Measurements from ENCODE around the gene LTBP1.
"Not testable (repeated sequence)": the region's sequence is repeated elsewhere in the genome, so short reads cannot be mapped to it uniquely, and the experiment has no call there.

The LTBP1 gene

DNA sequence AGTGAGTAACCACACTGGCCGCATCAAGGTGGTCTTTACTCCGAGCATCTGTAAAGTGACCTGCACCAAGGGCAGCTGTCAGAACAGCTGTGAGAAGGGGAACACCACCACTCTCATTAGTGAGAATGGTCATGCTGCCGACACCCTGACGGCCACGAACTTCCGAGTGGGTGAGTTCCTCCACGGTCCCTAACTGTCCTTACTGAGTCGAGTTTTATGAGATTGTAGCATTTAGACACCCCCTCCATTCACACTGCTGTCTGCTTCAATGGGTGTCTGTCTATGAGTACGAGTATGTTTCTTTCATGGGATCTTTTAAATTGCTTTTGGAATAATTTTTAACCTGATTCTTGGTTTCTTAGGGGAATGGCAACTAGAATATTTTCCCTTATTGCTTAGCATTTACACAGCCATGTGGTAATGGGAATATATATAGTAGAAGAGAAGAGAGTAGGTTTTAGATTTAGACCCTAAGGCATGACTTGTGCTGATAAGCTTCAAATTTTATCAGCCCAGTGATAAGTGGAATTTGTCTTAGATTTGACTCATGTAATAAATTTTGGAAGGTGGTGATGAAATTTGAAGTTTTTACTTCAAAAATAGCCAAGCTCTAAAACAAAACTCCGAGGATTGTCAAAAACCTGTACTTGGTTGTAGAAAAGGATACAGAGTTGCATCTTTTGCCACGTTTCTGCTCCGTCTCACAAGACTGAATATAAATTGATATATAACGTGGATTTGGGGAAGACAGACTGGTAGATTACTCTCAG, 188.2 kb downstream of the LTBP1 start:
- DNase-seq (ENCODE audit: low read depth in 1 of 2, low spot score in 1 of 2), result no peak

DNA sequence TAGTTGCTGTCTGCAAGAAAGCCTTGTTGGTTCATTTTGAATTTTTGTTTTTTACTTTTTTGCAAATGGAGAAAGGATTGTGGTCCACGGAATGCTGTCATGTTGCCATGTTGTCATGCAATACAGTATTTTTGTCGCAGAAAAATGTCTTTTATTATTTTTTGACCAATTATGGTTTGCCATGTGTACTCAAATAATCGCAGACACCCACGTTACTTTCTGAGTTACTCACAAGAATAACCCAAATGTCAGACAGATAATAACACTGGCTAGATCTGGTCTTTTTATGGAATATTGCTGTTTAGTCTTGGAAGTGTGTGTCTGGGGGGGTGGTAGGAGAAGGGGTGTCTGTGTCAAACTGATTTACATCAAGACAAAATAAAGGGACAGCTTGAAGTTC, 188.9 kb downstream of the LTBP1 start:
- no peak for DNase-seq (ENCODE audit: low read depth in 1 of 2, low spot score in 1 of 2)

DNA sequence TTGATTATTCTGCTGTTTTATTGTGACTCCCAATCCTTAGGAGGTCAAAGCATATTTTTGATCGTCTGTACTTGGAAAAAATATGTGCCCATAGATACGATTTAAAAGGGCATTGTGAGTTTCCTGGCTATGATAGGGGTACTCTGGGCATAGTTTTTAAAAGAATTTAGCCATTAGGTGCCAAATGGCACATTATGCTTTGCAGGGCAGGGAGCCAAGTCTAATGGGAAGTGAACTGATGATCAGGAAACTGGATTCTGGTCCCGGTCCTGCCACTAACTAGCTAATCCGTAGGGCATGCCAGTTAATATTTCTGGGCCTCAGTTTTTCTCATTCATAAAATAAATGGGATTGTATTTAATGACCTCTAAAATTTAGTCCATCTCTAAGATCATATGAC, 189.3 kb downstream of the LTBP1 start:
- DNase-seq (ENCODE audit: low read depth in 1 of 2, low spot score in 1 of 2), result no peak

DNA sequence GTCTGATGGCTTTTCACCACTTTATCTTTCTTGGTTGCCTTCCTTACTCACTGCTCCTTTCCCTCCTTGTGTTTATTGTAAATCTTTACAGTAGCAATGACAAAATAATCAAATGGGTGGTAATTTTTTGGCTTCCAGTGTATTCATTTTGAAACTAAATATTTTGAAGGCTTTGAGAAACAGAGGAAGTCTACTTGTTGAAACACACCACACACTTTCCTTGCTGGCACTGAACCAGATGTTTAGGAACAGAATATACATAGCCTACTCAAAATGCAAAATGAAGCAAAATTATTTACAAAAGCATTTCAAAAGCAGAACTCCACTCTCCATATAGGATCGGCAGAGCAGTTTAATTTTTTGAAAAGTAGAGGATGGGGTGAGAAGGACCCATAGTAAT, 189.8 kb downstream of the LTBP1 start:
- no peak for DNase-seq (ENCODE audit: low read depth in 1 of 2, low spot score in 1 of 2)

DNA sequence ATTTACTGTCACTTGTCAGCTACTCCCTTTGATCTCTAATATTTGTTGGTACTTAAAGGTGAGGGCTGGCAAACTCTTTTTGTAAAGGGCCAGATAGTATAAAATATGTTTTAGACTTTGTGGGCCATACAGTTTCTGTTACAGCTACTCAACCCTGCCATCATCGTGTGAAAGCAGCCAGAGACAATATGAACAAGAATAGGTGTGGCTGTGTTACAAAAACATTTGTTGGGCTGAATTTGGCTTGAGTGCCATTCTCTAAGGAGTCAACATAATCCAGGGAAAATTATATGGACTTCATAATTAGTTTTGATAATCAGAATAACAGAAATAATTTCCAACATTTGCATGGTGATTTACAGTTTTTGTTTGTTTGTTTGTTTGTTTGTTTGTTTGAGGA, 190.6 kb downstream of the LTBP1 start:
- DNase-seq (ENCODE audit: low read depth in 1 of 2, low spot score in 1 of 2), result no peak

DNA sequence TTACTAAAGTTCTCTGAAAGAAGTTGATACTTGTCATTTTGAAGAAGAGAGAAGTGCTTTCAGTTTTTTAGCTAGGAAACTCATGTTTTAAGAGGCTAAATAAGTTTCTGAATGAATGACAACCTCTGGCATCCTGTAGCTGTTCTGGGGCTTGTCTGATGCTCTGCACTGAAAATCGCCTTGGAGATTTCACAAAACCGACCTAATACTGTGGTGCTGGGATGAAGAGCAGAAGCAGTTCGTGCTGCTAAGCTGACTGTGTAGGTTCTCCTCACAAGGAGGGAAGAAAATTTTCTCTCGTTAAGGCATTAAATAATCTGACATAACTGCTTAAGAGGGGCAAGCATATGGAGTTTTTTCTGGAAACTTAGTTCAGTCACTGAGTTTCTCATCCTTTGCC, 193.2 kb downstream of the LTBP1 start:
- no peak for DNase-seq (ENCODE audit: low read depth in 1 of 2, low spot score in 1 of 2)

DNA sequence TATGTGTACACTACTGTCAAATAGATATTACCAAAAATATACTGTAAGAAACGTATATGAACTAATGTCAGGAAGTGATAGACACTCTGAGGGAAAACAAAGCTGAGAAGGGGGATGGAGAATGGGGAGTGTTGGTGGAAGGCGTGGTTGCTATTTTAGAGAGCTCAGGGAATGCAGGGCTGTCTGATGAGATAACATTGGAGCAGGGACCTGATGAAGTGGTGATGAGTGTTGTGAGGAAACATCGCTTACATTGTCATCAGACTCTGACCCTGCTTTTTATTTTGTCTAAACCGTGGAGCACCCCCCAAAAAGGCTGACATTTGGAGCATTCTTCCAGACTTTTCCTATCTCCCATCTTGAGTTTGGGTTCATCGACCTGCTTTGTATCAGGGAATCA, 194.7 kb downstream of the LTBP1 start:
- no peak for DNase-seq (ENCODE audit: low read depth in 1 of 2, low spot score in 1 of 2)

DNA sequence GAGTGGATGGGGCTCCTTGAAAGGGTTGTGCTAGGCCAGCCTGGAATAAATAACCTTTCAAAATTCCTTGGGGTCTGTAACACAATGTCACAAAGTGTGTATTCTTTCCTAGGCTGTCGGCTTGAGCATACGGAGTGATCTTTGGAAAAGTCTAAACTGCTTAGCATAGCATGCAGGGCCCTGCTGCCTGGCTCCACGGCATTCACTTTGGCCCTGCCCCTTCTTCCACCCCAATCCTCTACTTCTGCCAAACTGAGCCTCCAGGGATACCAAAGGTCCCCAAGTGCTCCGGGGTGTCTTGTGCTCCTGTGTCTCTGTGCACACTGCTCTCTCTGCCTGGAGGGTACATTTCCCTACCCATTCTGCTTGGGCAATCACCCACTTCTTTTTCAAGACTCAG, 196.1 kb downstream of the LTBP1 start:
- no peak for DNase-seq (ENCODE audit: low read depth in 1 of 2, low spot score in 1 of 2)

DNA sequence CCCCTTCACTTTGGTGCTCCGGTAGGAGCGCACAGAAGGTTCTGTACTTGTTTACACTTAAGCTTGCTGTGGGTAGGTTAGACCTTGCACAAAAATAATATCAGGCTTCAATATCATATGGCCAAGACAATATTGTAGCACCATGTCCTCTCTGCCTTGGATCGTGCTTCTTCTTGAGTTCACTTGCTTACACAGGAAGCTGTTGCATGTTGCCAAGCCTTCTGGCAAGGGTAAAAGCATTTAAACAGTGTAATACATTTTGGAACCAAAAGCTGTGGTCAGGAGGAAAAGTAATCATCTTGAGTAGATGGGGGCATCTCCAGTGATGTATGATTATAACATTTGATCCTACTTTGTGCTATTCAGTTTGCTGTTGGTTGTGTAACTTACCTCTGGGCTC, 197.5 kb downstream of the LTBP1 start:
- no peak for DNase-seq (ENCODE audit: low read depth in 1 of 2, low spot score in 1 of 2)

DNA sequence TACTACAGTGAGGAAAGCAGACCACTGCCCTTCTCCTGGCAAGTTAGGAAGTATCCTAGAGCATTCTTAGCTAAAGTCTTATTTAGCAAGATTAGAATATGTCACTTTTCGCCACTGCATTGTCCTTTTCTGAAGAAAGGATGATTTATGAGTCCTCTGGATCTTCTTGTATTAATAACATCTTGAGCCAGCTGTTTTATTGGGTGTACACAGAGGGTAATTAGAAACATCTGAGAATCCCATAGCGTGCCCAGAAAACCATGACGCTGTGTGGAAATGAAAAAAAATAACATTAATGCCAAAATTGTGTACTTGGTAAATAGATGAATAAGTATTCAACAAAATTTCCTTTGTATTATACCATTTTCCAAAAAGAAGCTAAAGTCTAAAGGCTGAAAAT, 198.7 kb downstream of the LTBP1 start:
- DNase-seq (ENCODE audit: low read depth in 1 of 2, low spot score in 1 of 2), result no peak

DNA sequence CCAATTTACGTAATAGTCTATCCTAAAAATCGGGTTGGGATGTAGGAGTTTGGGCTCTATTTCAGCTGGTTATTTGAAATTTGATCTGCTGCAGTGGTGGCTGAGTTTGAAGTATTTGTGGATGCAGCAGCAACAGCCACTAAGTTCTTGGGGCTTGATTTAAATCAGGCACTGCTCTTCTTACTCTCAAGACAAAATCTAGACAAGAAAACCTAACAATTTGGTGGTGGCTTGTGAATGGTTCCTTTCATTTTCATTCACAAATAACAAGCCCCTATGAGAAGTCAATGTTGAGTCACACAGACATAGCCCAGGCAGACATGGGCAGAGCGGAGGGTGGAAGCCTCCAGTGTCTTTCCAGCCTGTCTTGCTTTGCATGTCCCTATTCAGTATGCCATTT, 199.3 kb downstream of the LTBP1 start:
- no peak for DNase-seq (ENCODE audit: low read depth in 1 of 2, low spot score in 1 of 2)

DNA sequence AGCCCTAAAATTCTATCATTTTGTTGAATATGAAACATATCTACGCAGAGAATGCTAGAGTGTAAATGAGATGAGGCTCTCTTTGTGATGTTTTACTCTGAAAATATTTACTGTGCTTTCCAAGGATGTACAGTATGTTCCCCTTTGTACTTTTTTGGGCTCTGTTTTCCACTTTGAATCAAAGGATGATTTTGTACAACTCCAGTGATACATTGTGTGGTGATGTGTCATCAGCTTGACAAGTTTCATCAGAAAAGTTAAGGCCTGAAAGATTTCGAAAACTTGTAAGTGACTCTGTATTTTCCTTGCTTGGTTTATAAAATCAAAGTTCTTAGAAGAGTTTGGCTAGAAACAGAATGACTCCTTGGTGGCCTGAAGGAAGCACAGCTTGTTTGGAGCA, 206.3 kb downstream of the LTBP1 start:
- no peak for DNase-seq (ENCODE audit: low read depth in 1 of 2, low spot score in 1 of 2)

DNA sequence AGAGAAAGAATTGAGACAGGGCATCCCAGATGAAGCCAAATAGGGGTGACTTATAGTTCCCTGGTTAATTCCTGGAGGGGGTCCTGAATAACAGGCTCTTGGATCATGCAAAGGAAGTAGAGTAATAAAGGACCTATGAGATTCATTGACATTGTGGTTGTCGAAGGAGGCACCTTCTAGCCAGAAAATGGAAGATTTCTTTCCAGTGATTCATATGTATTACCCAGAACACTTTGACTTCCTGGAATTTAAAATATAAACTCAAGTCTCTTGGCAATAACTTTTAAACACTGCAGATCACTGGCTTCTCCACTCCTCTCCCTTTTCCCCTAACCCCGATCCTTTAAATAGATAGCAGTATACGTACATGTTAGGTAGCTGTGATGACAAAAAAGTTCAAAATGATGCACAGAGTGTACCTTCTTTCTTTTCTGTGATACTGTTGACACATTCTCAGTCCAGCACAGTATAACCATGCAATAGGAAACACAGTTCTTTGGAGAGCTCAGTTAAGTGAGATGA, 211.8 kb downstream of the LTBP1 start:
- DNase-seq (ENCODE audit: low read depth in 1 of 2, low spot score in 1 of 2), result no peak

DNA sequence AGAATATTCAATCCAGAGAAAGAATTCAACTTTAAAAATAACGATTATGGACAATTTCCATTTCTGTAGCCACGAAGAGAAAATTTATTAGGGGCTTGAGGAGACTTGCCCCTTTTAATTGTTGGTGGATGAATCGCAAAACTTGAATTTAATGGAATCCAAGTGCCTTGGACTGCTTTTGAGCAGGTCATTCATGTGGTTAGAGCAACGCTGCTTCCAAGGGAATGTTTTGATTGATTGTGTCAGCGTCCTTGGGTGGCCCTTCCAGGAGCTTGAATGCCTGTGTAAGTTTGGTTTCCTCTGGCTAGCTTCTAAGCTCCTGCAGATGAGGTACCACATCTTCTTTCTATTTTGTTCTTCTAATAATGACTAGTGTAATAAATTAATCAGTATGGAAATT, 213.4 kb downstream of the LTBP1 start:
- no peak for DNase-seq (ENCODE audit: low read depth in 1 of 2, low spot score in 1 of 2)

DNA sequence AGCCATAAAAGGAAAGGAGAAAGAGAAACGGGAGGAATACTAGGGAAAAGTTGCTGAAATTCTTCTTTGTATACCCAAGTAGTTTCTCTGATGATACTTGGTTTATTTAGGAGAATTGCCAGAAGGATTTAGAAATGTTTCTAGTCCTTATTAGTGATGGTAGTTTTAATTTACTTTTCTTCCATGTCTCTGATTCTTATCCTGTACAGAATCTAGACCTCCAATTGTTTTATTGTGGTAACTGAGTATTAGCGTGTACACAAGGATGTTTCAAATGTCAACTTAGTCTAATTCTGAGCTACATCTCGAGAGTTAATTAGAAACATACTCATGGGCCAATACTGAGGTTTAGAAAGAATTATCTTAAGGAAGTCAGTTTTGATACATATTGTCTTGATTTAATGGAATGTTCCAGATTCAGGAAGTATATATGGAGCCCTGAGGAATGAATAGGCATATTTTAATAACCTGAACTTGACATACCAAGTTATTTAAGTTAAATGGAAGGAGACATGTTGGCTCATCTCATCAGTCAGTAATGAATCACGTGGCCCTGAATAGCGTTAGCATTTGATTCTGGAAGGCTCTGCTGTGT, 219.6 kb downstream of the LTBP1 start:
- DNase-seq (ENCODE audit: low read depth in 1 of 2, low spot score in 1 of 2), result no peak

DNA sequence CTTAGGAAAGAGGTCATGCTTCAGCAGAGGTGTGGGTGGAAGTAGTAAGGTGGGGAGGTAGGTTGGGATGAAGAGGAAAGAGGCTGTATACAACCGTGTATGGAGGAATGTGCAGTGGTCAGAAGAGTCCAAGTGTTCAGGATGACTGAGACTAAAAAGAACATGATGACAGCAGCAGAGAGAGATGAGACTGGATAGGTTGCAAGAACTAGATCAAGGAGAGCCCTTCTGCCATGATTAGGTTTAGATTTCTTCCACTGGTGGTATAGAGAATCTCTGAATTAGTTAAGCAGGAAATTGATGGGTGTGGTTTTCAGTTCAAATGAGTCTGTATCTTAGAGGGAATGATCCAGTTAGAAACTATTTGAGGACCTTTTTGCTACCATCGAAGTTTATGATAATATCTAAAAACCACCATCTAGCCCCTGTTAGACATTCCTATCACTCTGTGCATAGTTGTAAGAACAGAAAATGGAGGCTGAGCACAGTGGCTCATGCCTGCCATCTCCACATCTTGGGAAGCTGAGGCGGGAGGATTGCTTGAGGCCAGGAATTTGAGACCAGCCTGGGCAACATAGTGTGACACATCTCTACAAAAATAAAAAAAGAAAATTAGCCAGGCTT, 221.0 kb downstream of the LTBP1 start:
- no peak for DNase-seq (ENCODE audit: low read depth in 1 of 2, low spot score in 1 of 2)

DNA sequence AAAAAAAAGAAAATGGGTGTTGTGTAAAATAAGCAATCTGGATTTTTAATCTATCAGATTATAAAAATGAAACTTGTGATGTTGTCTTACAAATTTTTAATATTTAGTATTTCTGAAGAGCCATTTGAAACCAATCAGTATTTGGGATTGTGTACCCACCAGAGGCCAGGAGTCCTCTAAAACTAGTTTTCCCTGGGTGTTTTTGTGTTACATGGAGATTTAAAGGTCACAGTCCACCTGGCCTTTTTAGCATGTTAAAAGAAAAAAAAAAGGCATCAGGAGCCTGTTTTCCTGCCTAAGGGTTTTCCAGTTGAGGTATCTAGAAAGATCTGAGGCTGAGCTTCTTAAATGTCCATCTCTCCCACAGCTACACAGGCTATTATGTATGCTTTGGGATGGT, 221.7 kb downstream of the LTBP1 start:
- no peak for DNase-seq (ENCODE audit: low read depth in 1 of 2, low spot score in 1 of 2)

DNA sequence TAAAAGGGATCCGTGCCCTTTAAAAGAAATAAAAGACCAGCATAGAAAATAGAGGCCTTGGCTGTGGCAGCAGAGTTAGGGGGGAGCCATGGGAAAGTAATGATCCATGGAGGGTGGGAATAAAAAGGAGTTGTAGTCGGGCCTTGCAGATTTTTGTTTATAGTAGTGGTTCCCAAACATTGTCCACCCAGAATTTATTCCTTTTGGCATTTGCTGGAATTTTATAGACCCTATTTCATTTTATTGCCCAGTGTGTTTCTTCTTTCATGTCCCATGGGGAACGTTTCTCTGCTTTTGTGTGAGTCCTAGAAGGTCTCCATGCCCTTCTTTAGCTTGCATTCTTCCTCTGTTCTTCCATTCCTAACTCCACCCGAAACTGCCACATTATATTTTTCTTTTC, 222.2 kb downstream of the LTBP1 start:
- no peak for DNase-seq (ENCODE audit: low read depth in 1 of 2, low spot score in 1 of 2)

DNA sequence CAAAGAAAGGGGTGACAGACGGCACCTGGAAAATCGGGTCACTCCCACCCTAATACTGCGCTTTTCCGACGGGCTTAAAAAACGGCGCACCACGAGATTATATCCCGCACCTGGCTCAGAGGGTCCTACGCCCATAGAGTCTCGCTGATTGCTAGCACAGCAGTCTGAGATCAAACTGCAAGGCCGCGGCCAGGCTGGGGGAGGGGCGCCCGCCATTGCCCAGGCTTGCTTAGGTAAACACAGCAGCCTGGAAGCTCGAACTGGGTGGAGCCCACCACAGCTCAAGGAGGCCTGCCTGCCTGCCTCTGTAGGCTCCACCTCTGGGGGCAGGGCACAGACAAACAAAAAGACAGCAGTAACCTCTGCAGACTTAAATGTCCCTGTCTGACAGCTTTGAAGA, 223.5 kb downstream of the LTBP1 start:
- not testable (repeated sequence) for DNase-seq (ENCODE audit: low read depth in 1 of 2, low spot score in 1 of 2)

DNA sequence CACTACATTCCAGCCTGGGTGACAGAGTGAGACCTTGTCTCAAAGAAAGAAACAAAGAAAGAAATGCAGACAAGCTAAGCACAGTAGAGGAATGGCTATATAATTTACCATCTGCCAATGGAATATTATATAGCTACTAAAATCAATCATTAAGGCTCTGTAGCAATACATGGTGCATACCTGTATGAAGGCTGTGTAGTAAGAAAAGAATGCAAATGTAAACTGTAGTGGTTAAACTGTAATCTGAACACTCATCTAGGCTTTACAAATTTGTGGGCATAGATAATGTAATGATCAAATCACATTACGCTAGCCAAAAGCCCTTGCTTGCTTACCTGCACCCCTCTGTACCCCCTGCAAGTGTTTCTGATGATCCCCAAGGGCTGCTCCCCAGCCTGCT, 230.9 kb downstream of the LTBP1 start:
- DNase-seq (ENCODE audit: low read depth in 1 of 2, low spot score in 1 of 2), result no peak

DNA sequence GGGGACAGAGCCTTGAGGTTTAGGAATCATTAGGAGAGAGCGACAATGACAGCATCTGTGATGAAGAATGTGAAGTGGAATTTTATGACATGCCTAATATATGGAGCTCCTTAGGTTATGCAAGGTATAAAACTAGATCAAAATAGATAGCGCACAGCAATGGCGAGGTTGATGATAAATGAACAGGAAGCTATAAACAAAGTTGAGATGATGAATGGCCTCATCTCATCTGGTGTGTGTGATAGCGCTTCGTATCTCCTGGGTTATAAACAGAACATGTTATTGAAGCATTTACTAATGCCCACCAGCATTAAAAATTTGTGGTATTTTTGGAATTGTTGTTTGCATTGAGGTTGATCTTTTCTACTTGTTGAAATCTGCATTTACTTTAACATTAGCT, 231.5 kb downstream of the LTBP1 start:
- DNase-seq (ENCODE audit: low read depth in 1 of 2, low spot score in 1 of 2), result no peak

DNA sequence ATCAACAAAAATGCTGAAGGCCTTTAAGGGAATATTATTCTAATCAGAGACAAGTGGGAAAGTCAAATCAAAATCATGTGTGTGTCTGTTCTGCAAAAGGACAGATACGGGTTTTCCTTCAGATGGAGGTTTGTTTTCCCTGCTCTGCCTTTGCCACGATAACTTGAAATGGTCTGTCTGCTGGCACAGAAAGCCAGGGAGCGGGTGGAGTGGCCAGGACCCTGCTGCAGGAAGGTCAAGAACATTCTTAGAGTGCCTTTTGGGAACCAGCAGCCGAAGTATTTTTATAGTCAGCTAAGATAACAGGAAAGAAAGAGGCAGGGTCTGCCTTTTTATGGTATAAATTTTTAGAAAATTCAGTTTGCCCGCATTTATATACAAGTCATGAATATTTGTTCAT, 234.2 kb downstream of the LTBP1 start:
- no peak for DNase-seq (ENCODE audit: low read depth in 1 of 2, low spot score in 1 of 2)

DNA sequence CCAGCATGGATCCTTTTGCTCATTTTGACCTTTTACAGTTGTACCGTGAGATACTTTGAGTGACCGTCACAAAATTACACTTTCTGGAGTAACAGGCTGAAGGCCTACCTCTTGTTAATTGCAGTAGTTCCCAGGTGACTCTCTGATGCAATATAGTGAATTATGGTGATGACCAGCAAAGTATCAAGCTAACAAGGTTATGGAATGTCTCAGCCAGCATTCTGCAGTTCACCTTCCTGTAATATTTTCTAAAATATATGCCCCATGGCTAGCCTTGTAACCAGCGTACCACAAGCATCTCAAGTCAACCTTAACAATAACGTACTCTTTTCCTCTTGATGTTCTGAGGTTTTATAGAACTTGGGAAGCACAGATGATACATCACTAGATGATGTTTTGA, 234.7 kb downstream of the LTBP1 start:
- no peak for DNase-seq (ENCODE audit: low read depth in 1 of 2, low spot score in 1 of 2)
